HG02588 (cell line): ENCODE measurements around the gene PFN3.
"Not testable (repeated sequence)": the region's sequence is repeated elsewhere in the genome, so short reads cannot be mapped to it uniquely, and the experiment has no call there.

Experiments
- ATAC-seq: cut with Tn5 transposase; IDR thresholded peaks from one replicate; pipeline ENCODE4 v1.9.1; 2021; ENCODE audit warnings: mild to moderate bottlenecking, moderate library complexity; ENCODE audit not compliant: unreplicated experiment

Gene PFN3

GRCh38 chr5:177375516-177375915, 24.9 kb downstream of the PFN3 start:
- ATAC-seq = not testable (repeated sequence)

DNA sequence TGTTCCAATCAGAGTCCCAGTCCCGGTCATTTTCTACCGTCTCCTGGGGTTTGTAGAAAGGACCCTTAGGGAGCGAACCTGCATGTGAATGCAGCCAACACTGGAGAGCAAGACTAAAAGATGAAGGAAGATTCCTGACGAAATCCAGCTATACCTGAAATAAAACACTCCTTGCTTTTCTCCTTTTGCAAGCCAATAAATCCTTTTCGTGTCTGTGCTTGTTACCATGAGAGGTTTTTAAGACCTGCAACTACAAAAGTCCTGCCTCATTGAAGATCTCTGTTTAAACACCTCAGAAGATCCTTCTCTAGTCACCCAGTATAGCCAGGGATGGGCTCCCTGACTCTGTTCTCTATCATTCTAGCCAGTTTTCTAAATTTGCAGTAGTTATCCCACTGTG, 26.2 kb downstream of the PFN3 start:
- no peak for ATAC-seq

DNA sequence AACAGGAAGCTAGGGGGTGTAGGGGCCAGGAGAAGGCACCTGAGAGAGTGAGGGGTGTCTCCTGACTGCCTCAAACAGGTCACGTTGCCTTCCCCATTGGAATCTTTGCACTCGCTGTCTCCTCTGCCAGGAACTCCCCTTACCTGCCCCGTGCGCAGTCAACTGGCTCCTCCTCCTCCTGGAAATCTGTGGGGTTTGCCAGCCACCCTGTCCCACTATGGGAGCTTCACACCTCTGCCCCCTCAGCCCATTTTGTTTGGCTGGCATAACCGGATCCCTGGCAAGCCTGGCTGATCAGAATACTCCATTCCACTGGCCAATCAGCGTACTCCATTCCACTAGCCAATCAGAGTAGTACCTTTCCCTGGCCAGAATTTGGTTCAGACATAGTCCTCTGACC, 26.7 kb downstream of the PFN3 start:
- no peak for ATAC-seq

GRCh38 chr5:177372910-177373309, 27.6 kb downstream of the PFN3 start:
- no peak for ATAC-seq

GRCh38 chr5:177372034-177372896, 28.2 kb downstream of the PFN3 start:
- ATAC-seq = no peak

DNA sequence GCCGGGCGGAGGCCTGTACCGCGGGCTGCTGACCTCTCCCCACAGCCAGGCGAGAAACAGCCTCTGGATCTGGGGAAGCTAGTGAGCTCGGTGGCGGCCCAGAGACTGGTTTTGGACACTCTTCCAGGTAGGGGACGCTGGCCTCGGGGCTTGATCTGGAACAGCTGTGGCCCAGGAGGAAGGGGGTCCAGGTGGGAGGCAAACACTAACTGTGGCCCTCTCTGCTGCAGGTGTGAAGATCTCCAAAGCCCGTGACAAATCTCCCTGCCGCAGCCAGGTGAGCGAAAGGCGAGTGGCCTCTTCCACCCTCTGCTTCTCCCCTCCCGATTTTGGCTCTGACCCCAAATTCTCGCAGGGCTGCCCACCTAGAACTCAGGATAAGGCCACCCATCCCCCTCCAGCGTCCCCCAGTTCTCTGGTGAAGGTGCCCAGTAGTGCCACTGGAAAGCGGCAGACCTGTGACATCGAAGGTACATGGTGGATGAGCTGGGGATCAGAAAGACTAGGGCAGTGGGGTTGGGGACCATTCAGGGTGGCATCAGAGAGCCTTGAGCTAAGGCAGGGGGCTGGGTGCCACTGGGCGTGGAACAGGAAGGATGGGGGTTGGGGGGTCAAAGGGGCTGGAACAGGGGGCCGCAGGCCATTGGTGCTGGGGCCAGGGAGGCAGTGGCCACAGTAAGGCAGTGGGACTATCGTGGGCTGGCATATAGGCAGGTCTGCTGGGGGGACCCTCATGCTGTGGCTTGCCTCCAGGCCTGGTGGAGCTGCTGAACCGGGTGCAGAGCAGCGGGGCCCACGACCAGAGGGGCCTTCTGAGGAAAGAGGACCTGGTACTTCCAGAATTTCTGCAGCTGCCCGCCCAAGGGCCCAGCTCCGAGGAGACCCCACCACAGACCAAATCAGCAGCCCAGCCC, 29.1 kb downstream of the PFN3 start:
- no peak for ATAC-seq

- no peak for ATAC-seq
These were observed 29.9 kb downstream of the PFN3 start for GRCh38 chr5:177370488-177371119.

DNA sequence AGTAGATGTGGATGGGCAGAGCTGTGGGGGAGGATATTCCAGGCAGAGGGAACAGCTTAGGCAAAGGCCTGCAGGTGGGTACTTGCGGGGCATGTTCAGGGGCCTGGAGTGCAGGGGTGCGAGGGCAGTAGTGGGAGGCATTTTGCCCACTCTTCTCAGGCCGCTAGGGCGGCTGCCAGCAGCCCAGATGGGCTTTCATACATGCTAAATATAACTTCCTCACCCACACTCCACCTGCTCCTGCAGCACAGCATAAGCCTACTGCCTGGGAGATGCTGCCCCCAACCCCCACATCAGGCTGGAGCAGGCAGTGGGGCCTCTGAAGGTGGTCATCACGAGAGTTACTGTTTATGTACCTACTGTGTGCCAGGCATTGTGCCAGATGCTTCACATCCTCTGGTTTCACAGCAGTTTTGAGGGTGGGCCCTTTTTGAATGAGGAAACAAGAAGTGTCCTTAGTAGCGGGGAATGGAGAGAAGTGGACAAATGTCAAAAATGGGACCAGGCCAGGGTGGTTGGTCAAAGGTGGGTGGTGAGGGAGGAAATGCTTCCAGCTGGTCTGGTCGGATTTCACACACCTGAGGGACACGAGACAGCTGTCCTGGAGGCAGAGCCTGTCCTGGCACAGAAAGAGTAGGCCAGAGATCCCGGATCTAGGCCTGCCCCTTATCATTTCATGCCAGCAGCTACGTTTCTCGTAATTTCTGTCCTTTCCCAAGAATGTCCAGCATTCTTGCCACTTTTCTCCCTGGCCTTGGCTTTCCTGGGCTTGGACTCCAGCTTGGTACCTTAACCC, 30.6 kb downstream of the PFN3 start:
- no peak for ATAC-seq

GRCh38 chr5:177368869-177369644, 31.4 kb downstream of the PFN3 start:
- no peak for ATAC-seq

DNA sequence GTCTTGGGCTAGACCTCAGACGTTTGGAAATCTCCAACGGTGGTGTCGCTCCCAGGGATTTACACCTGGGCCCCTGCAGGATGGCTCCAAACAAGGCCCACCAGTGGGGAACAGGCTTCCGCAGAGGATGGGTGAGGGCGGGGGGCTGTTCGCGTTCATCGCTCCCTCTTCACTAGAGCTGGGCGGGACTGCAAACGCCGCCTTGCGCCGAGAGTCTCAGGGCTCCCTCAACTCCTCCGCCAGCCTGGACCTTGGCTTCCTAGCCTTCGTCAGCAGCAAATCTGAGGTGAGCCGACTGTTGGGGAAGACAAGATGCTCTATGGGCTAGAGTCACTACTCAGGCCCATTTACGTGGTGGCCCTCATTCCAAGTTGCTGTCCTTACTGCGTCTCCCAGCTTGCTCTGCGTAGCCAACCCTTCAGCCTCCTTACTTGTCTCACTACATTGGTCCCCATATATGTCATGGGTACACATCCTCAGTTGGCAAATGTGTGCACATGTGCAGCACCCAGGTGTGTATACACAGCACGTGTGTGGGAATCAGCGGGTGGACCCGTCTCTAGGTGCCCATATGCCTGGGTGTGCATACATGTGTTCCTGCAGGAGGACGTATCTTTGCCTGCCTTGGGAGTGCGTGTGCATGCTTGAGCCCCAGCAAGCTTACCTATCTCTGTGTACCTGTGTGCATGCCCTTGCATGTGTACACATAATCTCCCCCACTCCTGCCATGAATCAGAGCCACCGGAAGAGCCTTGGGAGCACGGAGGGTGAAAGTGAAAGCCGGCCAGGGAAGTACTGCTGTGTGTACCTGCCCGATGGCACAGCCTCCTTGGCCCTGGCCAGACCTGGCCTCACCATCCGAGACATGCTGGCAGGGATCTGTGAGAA, 32.2 kb downstream of the PFN3 start:
- ATAC-seq = no peak

DNA sequence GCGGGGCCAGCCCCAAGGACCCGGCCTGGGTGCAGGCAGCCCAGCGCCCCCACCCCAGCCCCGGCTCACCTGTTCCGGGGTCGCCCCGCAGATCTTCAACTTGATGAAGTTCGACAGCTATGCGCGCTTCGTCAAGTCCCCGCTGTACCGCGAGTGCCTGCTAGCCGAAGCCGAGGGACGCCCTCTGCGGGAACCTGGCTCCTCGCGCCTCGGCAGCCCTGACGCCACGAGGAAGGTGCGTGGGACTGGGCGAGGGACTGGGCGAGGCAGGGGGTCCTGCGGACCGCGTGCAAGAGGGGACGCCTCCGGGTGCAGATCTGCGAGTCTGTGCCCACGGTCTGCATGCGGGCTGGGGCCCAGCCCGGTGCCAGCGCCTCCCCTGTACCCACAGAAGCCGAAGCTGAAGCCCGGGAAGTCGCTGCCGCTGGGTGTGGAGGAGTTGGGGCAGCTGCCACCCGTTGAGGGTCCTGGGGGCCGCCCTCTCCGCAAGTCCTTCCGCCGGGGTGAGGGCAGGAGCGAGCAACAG, 33.1 kb downstream of the PFN3 start:
- no peak for ATAC-seq

GRCh38 chr5:177366528-177367322, 33.7 kb downstream of the PFN3 start:
- ATAC-seq = no peak

DNA sequence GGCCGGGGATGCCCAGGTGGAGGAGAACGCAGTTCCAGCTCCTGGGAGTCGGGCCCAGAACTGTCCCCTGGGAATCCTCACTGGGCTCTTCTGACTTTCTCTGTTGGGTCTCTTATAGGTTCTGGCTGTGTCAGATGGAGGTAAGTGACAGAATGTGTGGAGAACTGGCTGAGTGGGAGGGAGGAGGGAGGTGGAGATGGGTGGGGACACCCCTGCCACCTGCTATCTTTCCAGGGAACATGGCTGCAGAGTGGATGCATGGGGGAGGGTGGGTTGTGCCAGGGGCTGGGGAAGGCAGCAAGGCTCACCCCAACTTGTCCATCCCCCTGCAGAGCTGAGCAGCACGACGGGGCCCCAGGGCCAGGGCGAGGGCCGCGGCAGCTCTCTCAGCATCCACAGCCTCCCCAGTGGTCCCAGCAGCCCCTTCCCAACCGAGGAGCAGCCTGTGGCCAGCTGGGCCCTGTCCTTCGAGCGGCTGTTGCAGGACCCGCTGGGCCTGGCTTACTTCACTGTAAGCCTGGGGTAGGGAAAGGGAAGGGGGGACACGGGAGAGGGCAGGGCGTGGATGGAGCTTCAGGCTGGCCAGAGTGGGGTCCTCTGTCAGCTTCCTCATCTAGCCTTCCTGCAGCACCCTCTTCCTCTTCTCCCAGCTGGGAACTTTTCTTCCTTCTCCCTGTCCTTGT, 34.5 kb downstream of the PFN3 start:
- ATAC-seq = no peak

GRCh38 chr5:177364159-177364962, 36.1 kb downstream of the PFN3 start:
- ATAC-seq = no peak

GRCh38 chr5:177363565-177363964, 36.9 kb downstream of the PFN3 start:
- no peak for ATAC-seq
